Panc1 (cell line): ENCODE results near the gene GAGE13.
"Not testable (repeated sequence)": the region's sequence is repeated elsewhere in the genome, so short reads cannot be mapped to it uniquely, and the experiment has no call there.

Source experiments
- CTCF ChIP-seq: fragments of 450-650 bp; IDR thresholded peaks from 2 replicates; pipeline ENCODE4 v1.5.1; 2017; ENCODE audit warnings: mild to moderate bottlenecking
- POLR2AphosphoS5 ChIP-seq: IDR thresholded peaks from 2 replicates; pipeline ENCODE4 v1.6.1; 2012; ENCODE audit warnings: mild to moderate bottlenecking, low read depth, low read length, moderate library complexity
- REST ChIP-seq, 2 experiments: IDR thresholded peaks; 2 replicates each; pipeline ENCODE4 v1.6.1; 2011 to 2012; ENCODE audit warnings: low read depth in 2 of 2, control low read depth in 1 of 2, low read length in 1 of 2, mild to moderate bottlenecking in 1 of 2, moderate library complexity in 1 of 2; ENCODE audit not compliant: insufficient read depth in 1 of 2

- TF ChIP-seq CTCF; REST (IDR thresholded peaks at IDR 0.05; ENCODE audit: insufficient read depth in 1 of 2, low read depth in 2 of 2, low read length in 1 of 2); POLR2AphosphoS5: not testable (repeated sequence)
These were observed 32.1 kb upstream of the GAGE13 start for GRCh38 chrX:49299293-49299692.
